ENCODE measurements around the gene SEC16A.

SEC16A gene, protein sequence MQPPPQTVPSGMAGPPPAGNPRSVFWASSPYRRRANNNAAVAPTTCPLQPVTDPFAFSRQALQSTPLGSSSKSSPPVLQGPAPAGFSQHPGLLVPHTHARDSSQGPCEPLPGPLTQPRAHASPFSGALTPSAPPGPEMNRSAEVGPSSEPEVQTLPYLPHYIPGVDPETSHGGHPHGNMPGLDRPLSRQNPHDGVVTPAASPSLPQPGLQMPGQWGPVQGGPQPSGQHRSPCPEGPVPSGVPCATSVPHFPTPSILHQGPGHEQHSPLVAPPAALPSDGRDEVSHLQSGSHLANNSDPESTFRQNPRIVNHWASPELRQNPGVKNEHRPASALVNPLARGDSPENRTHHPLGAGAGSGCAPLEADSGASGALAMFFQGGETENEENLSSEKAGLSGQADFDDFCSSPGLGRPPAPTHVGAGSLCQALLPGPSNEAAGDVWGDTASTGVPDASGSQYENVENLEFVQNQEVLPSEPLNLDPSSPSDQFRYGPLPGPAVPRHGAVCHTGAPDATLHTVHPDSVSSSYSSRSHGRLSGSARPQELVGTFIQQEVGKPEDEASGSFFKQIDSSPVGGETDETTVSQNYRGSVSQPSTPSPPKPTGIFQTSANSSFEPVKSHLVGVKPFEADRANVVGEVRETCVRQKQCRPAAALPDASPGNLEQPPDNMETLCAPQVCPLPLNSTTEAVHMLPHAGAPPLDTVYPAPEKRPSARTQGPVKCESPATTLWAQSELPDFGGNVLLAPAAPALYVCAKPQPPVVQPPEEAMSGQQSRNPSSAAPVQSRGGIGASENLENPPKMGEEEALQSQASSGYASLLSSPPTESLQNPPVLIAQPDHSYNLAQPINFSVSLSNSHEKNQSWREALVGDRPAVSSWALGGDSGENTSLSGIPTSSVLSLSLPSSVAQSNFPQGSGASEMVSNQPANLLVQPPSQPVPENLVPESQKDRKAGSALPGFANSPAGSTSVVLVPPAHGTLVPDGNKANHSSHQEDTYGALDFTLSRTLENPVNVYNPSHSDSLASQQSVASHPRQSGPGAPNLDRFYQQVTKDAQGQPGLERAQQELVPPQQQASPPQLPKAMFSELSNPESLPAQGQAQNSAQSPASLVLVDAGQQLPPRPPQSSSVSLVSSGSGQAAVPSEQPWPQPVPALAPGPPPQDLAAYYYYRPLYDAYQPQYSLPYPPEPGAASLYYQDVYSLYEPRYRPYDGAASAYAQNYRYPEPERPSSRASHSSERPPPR (N-terminal part only)
- 245 reads per million, percentile 94 among the genes with 10 or more reads in this experiment for total RNA-seq

GRCh38 chr9:136482793-136483588 lies at the start of gene SEC16A:
TSS of gene SEC16A (minus strand) at chr9:136483040. CDS start at chr9:136477615, 5,425 bp downstream.
- DNase-seq, result peak; percentile 99

DNA sequence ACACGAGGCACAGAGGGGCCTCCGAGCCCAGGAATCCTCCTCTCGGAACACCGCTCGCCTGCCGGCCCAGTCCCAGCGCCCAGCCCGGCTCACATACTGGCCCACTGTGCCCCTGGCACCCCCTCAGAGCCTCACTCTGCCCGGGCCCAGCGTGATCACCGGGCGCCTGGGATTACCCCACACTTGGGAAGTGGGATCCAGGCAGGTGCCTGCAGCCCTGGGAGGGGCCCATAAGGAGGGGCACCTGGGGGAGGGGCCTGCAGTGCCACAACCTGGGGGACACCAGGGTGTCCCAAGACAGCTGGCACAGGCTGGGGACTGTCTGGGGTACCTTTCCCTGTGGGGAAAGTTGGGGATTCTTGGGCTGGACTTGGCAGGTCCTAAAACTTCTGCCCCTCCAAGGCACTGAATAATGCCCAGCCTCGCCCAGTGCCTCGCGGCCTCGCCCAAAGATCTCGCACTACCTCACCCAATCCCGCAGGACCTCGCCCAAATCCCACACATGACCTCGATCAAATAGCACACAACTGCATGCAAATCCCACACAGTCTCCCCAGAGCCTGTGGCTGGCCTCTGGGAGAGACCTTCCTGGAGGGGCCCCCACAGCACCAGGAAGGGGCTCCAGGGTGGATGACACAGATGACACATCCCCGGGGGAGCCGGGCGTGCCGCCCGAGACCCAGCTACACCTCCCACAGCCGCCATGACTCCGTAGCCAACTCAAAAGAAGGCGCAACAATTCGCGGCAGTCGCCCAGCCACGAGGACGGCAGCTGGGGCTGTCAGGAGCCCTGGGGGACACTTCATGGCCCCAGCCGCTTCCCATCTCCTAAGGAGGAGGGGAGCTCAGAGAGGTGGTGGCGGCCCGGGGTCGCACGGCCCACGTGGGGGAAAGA lies 49.3 kb upstream of the SEC16A start:
- DNase-seq, result no peak

DNA sequence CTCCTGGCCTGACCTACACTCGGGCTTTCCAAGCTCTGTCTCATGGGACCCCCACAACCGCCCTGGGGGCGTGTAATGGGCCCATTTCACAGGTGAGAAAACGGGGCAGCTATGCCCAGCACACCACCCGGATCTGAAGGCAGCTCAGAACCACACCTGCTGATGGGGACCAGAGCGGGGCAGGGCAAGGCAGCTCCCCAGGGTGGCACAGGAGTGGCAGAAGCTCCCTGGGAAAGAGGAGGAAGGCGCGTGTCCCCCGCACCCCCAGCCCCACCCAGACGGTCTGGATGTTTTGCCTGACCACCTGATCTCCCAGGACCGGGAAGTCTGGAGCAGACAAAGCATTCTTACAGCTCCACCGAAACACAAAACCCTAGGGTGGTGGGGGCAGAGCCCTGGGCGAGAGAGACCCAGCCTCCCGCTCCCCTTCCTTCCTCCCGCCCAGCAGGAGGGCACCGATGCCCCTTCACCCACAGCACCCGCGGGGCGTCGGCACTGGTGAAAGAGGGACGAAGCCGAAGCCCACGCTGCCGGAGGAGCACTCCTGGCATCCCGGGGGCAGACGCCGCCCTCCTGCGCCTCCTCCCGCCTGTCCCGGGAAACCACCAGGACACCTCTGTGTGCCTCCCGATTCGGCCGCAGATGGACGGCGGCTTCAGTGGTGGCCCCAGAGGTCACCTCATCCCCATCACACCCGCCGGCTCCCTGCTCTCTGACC lies 48.5 kb upstream of the SEC16A start:
- DNase-seq, result no peak

GRCh38 chr9:136530461-136531089 lies 47.7 kb upstream of the SEC16A start:
- DNase-seq, result no peak

- no peak for DNase-seq
Observed at GRCh38 chr9:136529516-136530460, 46.9 kb upstream of the SEC16A start.

- DNase-seq, result no peak
Observed at GRCh38 chr9:136528716-136529341, 46.0 kb upstream of the SEC16A start.

- DNase-seq, result no peak
Observed at GRCh38 chr9:136527721-136528710, 45.2 kb upstream of the SEC16A start.

- DNase-seq, result no peak
Observed at GRCh38 chr9:136527131-136527530, 44.3 kb upstream of the SEC16A start.

- DNase-seq, result no peak
Observed at GRCh38 chr9:136526625-136527066, 43.8 kb upstream of the SEC16A start.

GRCh38 chr9:136525841-136526499 lies 43.1 kb upstream of the SEC16A start:
- no peak for DNase-seq

DNA sequence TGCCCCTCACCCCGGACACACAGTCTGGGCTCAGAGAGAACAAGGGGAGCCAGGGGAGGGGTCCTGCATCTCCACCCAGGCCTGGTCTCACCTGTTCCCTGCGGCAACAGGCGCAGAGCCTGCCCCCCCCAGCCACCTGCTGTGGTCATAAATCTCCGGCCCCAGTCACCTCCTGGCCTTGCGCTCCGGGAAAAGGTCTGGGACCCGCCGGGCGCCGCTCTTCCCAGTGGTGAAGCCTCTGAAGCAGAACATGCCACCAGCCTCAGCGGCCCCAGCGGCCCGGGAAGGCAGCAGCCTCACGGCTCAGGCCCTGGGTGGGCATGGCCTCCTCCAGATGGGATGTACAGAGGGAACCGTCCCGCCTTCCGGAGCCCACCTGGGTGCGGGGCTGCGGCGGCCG lies 42.4 kb upstream of the SEC16A start:
- DNase-seq, result no peak

- DNase-seq, result no peak
Observed at GRCh38 chr9:136522314-136523237, 39.7 kb upstream of the SEC16A start.

DNA sequence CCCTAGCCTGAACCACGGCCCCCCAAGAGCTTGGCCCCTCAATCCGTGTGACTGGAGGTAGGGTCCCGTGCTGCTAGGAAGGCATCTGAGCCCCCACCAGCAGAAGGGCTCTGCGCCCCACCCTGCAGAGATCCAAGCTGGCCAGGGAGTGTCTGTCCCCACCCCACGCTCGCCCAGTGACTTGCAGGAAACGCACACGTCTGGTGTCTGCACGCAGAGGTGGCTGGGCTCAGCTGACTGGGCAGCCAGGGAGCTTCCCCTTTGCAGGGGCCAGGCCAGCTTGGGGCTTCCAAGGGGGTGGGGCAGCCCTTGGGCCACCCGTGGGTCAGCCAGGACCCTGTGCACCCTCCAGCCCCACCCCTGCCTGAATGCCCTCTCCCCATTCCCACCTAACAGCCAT lies 38.7 kb upstream of the SEC16A start:
- no peak for DNase-seq

DNA sequence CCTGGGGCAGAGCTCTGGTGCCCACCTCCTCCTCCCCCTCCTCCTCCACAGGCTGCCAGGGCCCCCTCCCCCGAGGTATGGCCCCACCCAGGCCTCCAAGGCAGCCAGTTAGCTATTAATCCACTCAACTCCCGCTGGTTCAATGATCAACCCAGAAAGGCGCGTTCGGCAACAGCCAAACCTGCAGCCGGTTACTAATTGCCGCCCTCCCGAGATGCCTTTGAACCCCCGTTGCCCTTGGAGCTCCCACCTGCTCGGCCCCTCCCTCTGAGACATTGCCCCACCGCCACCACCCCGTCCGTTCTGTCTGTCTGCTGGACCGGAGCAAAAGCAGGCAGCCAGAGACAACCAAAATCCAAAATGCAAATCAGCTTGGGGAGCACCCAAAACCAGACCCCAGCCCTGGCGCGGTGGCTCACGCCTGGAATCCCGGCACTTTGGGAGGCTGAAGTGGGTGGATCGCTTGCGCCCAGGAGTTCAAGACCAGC lies 37.3 kb upstream of the SEC16A start:
- no peak for DNase-seq

Data from effector CD4-positive, alpha-beta T cell (primary cell).